ENCODE results near the gene NBEAL1. TPM values are rescaled to one million over a fixed set of nuclear protein-coding genes. Genes with fewer than 3 reads are reported as not detected.
"Not testable (repeated sequence)": the region's sequence is repeated elsewhere in the genome, so short reads cannot be mapped to it uniquely, and the experiment has no call there.

Gene NBEAL1
- total RNA-seq, 1 experiment from 2014 or later = 17.0 TPM

DNA sequence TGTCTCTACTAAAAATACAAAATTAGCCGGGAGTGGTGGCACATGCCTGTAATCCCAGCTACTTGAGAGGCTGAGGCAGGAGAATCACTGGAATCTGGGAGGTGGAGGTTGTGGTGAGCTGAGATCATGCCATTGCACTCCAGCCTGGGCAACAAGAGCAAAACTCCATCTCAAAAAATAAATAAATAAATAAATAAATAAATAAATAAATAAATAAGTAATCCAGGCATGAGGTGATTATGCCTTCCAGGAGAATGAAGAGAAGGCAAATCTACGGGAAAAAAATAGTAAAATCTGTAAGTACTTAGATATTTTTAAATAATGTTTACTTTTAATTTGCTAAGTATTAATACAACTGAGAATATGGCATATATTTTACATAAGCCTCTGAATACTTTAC is 45.3 kb upstream of the NBEAL1 start:
- H2AFZ ChIP-seq (ENCODE audit: low read depth, low read length, poor library complexity, severe bottlenecking); H3K27ac ChIP-seq (ENCODE audit: low read depth, low read length); H3K9me3 ChIP-seq (ENCODE audit: control insufficient read depth in 1 of 2, insufficient read depth in 1 of 2, low read depth in 1 of 2, low read length in 2 of 2); BruUV-seq (replicated peaks); H3K27me3 ChIP-seq (ENCODE audit: insufficient read depth, low read length); H3K79me2 ChIP-seq (ENCODE audit: insufficient read depth, low read length); RAD21 ChIA-PET (ENCODE audit: low non-redundant PET in 1 of 2, low total read pairs in 2 of 2, uncharacterized antibody in 2 of 2, unreplicated experiment in 2 of 2); H3K9me2 ChIP-seq (ENCODE audit: insufficient read depth); ATAC-seq; H3K36me3 ChIP-seq (ENCODE audit: control insufficient read depth in 1 of 2, insufficient read depth in 2 of 2, low read length in 2 of 2); H3K9ac ChIP-seq (ENCODE audit: low read length); H3K4me3 ChIP-seq (replicated peaks in 1 of 2; ENCODE audit: low read depth in 1 of 2, low read length in 2 of 2); CTCF ChIA-PET; DNase-seq (ENCODE audit: low read depth, low spot score); H4K20me1 ChIP-seq (ENCODE audit: insufficient read depth); H3K4me2 ChIP-seq (ENCODE audit: low read length); intact Hi-C loops (cut with micrococcal nuclease): not testable (repeated sequence)
- H3K4me1 ChIP-seq (ENCODE audit: control insufficient read depth in 1 of 2, insufficient read depth in 2 of 2, low read length in 2 of 2) = peaks cover 3 to 13% of the 10 kb centered on the region in 2 experiments; a peak in 3 of 4 replicates
- POLR2A ChIA-PET = interaction anchor here (0.7 kb wide), 1 partner anchor 625 kb away, joined by 3 read pairs; no protein-coding TSS in a partner anchor

- intact Hi-C loops (cut with micrococcal nuclease) = no loop called here
- H3K4me3 ChIP-seq (replicated peaks in 1 of 2; ENCODE audit: low read depth in 1 of 2, low read length in 2 of 2) = no peak overlapping the region
- H3K9me2 ChIP-seq (ENCODE audit: insufficient read depth) = no peaks in the 10 kb centered on the region; the same call in 1 of the 2 replicates
- ChIA-PET POLR2A (no interaction called here), CTCF (no interaction called here), RAD21 (ENCODE audit: low non-redundant PET in 1 of 2, low total read pairs in 2 of 2, uncharacterized antibody in 2 of 2, unreplicated experiment in 2 of 2) (no interaction called here)
- TF ChIP-seq CEBPB (IDR thresholded peaks at IDR 0.05; ENCODE audit: low read depth) (no peak), EGR1 (IDR thresholded peaks at IDR 0.05; ENCODE audit: low read depth) (no peak), SP1 (IDR thresholded peaks at IDR 0.05; ENCODE audit: low read depth) (no peak), RAD21 (IDR thresholded peaks at IDR 0.05; ENCODE audit: low read depth) (no peak), CBX3 (IDR thresholded peaks at IDR 0.05; ENCODE audit: low read depth) (no peak), YY1 (IDR thresholded peaks at IDR 0.05; ENCODE audit: extremely low read depth, insufficient replicate concordance, low read depth, low read length) (no peak)
- TF ChIP-seq, protein P1, sequence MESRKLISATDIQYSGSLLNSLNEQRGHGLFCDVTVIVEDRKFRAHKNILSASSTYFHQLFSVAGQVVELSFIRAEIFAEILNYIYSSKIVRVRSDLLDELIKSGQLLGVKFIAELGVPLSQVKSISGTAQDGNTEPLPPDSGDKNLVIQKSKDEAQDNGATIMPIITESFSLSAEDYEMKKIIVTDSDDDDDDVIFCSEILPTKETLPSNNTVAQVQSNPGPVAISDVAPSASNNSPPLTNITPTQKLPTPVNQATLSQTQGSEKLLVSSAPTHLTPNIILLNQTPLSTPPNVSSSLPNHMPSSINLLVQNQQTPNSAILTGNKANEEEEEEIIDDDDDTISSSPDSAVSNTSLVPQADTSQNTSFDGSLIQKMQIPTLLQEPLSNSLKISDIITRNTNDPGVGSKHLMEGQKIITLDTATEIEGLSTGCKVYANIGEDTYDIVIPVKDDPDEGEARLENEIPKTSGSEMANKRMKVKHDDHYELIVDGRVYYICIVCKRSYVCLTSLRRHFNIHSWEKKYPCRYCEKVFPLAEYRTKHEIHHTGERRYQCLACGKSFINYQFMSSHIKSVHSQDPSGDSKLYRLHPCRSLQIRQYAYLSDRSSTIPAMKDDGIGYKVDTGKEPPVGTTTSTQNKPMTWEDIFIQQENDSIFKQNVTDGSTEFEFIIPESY (IDR thresholded peaks at IDR 0.05; ENCODE audit: extremely low read depth, insufficient replicate concordance, low read length) = no peak
- H2AFZ ChIP-seq (ENCODE audit: low read depth, low read length, poor library complexity, severe bottlenecking) = no peak overlapping the region
- no peak for ATAC-seq
- no peak overlapping the region for H3K4me2 ChIP-seq (ENCODE audit: low read length)
- H3K36me3 ChIP-seq (ENCODE audit: control insufficient read depth in 1 of 2, insufficient read depth in 2 of 2, low read length in 2 of 2) = no peaks in the 10 kb centered on the region
- no peaks in the 10 kb centered on the region for H3K4me1 ChIP-seq (ENCODE audit: control insufficient read depth in 1 of 2, insufficient read depth in 2 of 2, low read length in 2 of 2)
- no peaks in the 10 kb centered on the region for H3K9me3 ChIP-seq (ENCODE audit: control insufficient read depth in 1 of 2, insufficient read depth in 1 of 2, low read depth in 1 of 2, low read length in 2 of 2)
- no peak overlapping the region for H3K9ac ChIP-seq (ENCODE audit: low read length)
- no peak overlapping the region for H3K27ac ChIP-seq (ENCODE audit: low read depth, low read length)
- no peaks in the 10 kb centered on the region for H3K79me2 ChIP-seq (ENCODE audit: insufficient read depth, low read length)
- H3K27me3 ChIP-seq (ENCODE audit: insufficient read depth, low read length) = no peaks in the 10 kb centered on the region
- no peaks in the 10 kb centered on the region for H4K20me1 ChIP-seq (ENCODE audit: insufficient read depth)
- DNase-seq (ENCODE audit: low read depth, low spot score) = no peak
- BruUV-seq (replicated peaks) = no TSS peak
Observed at GRCh38 chr2:202976809-202977208, 37.9 kb upstream of the NBEAL1 start.

All from HCT116 (cell line).